Right lobe of liver (tissue), 4 donors: ENCODE results near the gene TTC7B.

Source experiments
- POLR2A ChIP-seq: fragments of 450-650 bp; IDR thresholded peaks from one replicate; pipeline ENCODE4 v1.6.1; 2017; ENCODE audit warnings: antibody characterized with exemption, mild to moderate bottlenecking
- TF ChIP-seq, protein P1 (sequence below), 4 donors: fragments of 200-600 bp in 3 of 4; fragments of 450-650 bp in 1 of 4; IDR thresholded peaks; one replicate each; pipeline versions ENCODE4 v1.5.1 to v1.8.0; 2016 to 2022; ENCODE audit warnings: antibody characterized with exemption in 4 of 4, mild to moderate bottlenecking in 2 of 4
- donor health status: DM: no; HTN: no; CAD: no.
- donor health status: DM: no; HTN: no; CAD: no.
- donor health status: DM: no; HTN: yes; CAD: no.

DNA sequence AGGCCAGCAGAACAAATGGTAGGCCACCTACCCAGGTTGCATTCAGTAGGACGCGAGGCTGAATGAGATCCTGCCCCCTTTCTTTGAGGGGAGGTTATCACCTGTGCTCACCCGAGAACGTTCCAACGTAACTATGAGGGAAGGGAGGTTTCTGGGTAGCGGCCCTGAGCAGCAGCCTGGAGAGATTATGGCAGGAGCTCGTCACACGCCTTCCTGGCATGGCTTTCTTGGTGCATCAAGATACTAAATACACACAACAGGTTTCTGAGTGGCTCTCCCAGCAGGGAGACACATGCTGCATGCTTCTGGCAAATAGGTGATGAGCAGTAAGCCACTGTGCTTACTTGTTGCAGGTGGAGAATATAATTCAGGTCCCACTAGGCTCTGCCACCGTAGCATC is 271.7 kb downstream of the TTC7B start:
- TF ChIP-seq, protein P1, sequence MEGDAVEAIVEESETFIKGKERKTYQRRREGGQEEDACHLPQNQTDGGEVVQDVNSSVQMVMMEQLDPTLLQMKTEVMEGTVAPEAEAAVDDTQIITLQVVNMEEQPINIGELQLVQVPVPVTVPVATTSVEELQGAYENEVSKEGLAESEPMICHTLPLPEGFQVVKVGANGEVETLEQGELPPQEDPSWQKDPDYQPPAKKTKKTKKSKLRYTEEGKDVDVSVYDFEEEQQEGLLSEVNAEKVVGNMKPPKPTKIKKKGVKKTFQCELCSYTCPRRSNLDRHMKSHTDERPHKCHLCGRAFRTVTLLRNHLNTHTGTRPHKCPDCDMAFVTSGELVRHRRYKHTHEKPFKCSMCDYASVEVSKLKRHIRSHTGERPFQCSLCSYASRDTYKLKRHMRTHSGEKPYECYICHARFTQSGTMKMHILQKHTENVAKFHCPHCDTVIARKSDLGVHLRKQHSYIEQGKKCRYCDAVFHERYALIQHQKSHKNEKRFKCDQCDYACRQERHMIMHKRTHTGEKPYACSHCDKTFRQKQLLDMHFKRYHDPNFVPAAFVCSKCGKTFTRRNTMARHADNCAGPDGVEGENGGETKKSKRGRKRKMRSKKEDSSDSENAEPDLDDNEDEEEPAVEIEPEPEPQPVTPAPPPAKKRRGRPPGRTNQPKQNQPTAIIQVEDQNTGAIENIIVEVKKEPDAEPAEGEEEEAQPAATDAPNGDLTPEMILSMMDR (IDR thresholded peaks at IDR 0.05), result no peak
- no peak for TF ChIP-seq POLR2A
